ENCODE data around the gene SYMPK. TPM values are rescaled to one million over a fixed set of nuclear protein-coding genes. Genes with fewer than 3 reads are reported as not detected.
A peak's percentile ranks its signal among the peaks of the same experiment; 100 is the strongest.

SYMPK gene
- total RNA-seq, 1 donor from 2014 or later = 70.0 TPM

DNA sequence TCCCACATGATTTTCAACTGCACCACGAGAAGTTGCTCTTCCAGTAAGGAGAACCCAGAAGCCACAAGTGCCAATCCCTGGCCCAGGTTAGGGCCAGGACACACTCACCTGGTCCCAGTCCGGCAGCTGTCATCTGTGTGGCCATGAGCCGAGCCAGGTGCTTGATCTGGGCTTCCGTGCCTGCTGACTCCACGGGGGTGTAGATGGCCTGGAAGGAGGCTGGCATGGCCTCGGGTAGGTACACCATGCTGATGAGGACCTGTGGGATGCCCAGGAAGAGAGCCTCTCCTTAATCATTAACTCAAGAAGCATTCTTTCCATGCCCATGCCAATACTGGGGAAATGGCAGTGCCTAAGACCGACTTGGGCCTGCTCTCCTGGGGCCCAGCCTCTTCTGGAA is 28.0 kb downstream of the SYMPK start:
- H3K27ac Mint-ChIP-seq (ENCODE audit: unreplicated experiment) = no peak overlapping the region
- H3K9me3 Mint-ChIP-seq (ENCODE audit: unreplicated experiment) = no peaks in the 10 kb centered on the region
- Histone ChIP-seq H3K27ac (ENCODE audit: low read depth, low read length) (no peak overlapping the region), H3K9ac (ENCODE audit: low read length) (no peak overlapping the region), H4K20me1 (ENCODE audit: insufficient read depth, low read length) (peaks cover 19% of the 10 kb centered on the region), H3K4me2 (ENCODE audit: low read length) (no peak overlapping the region), H3K79me2 (ENCODE audit: insufficient read depth, low read length) (no peaks in the 10 kb centered on the region), H3K27me3 (ENCODE audit: insufficient read depth, low read length) (no peaks in the 10 kb centered on the region), H3K36me3 (ENCODE audit: insufficient read depth, low read length) (peaks cover 48% of the 10 kb centered on the region), H3K9me3 (ENCODE audit: insufficient read depth, low read depth, low read length) (no peaks in the 10 kb centered on the region), H3K4me3 (ENCODE audit: insufficient read depth, low read depth, low read length) (no peak overlapping the region), H3K4me1 (ENCODE audit: insufficient read depth, low read length) (no peaks in the 10 kb centered on the region), H2AFZ (ENCODE audit: low read depth, low read length) (no peak overlapping the region)
- H3K4me1 Mint-ChIP-seq (ENCODE audit: low read depth, unreplicated experiment) = no peaks in the 10 kb centered on the region
- FAIRE-seq (no peak), DNase-seq (ENCODE audit: low read depth) (no peak)
- no peak for TF ChIP-seq EZH2 (IDR thresholded peaks at IDR 0.05; ENCODE audit: insufficient read depth, low read length)
- TF ChIP-seq, protein P1, sequence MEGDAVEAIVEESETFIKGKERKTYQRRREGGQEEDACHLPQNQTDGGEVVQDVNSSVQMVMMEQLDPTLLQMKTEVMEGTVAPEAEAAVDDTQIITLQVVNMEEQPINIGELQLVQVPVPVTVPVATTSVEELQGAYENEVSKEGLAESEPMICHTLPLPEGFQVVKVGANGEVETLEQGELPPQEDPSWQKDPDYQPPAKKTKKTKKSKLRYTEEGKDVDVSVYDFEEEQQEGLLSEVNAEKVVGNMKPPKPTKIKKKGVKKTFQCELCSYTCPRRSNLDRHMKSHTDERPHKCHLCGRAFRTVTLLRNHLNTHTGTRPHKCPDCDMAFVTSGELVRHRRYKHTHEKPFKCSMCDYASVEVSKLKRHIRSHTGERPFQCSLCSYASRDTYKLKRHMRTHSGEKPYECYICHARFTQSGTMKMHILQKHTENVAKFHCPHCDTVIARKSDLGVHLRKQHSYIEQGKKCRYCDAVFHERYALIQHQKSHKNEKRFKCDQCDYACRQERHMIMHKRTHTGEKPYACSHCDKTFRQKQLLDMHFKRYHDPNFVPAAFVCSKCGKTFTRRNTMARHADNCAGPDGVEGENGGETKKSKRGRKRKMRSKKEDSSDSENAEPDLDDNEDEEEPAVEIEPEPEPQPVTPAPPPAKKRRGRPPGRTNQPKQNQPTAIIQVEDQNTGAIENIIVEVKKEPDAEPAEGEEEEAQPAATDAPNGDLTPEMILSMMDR (IDR thresholded peaks at IDR 0.05; ENCODE audit: insufficient read depth, low read depth, low read length) = no peak
- H3K4me3 Mint-ChIP-seq (ENCODE audit: unreplicated experiment) = no peak overlapping the region
- H3K27me3 Mint-ChIP-seq (ENCODE audit: low read depth, unreplicated experiment) = no peaks in the 10 kb centered on the region
- peaks cover 29% of the 10 kb centered on the region for H3K36me3 Mint-ChIP-seq (ENCODE audit: low read depth, unreplicated experiment)

DNA sequence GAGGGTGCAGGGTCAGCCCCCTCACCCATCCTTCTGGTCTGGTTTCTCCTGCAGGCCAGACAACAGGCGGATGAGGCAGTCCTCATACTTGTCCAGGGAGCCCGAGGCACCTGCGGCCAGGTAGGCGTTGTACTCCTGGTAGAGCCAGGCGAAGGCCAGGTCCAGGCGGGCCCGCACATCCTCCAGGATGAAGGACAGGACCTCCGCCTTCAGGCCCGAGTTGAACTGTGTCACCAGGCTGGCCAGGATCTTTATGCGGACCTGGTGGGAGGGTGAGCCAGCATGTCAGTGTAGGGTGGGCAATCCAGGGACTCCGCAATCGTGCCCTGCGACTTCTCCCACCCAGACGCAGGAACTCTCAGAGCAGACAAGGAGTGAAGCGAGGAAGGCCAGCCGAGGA is 34.0 kb downstream of the SYMPK start:
- H3K9me3 ChIP-seq (ENCODE audit: insufficient read depth, low read depth, low read length) = no peaks in the 10 kb centered on the region
- peaks cover 28% of the 10 kb centered on the region for H3K36me3 Mint-ChIP-seq (ENCODE audit: low read depth, unreplicated experiment)

DNA sequence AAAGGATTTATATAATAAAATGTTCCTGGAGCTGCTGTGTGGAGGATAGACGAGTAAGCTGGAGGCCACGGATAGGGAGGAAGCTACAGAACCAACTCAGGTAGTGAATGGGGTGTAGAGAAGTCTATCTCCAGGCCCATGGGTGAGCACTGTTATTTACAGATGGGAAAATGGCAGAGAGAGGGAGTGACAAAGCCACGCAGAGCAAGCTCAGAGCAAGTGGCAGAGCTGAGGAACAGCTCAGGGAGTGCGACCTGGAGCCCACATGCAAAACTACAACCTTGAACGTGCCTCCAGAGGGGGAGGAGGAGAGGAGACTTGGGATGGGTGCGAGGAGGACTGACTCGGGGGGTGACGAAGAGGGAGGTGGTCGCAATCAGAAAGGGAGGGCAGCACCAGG is 34.4 kb downstream of the SYMPK start:
- no peak overlapping the region for H3K27ac ChIP-seq (ENCODE audit: low read depth, low read length)
- DNase-seq (ENCODE audit: low read depth) = no peak
- H3K9ac ChIP-seq (ENCODE audit: low read length) = no peak overlapping the region
- H3K9me3 Mint-ChIP-seq (ENCODE audit: unreplicated experiment) = no peaks in the 10 kb centered on the region
- H2AFZ ChIP-seq (ENCODE audit: low read depth, low read length) = no peak overlapping the region
- H3K79me2 ChIP-seq (ENCODE audit: insufficient read depth, low read length) = no peaks in the 10 kb centered on the region
- H3K4me1 ChIP-seq (ENCODE audit: insufficient read depth, low read length) = no peaks in the 10 kb centered on the region
- H3K4me1 Mint-ChIP-seq (ENCODE audit: low read depth, unreplicated experiment) = no peaks in the 10 kb centered on the region
- H3K36me3 ChIP-seq (ENCODE audit: insufficient read depth, low read length) = peaks cover 41% of the 10 kb centered on the region
- no peaks in the 10 kb centered on the region for H3K27me3 Mint-ChIP-seq (ENCODE audit: low read depth, unreplicated experiment)
- H3K4me2 ChIP-seq (ENCODE audit: low read length) = no peak overlapping the region
- H3K27ac Mint-ChIP-seq (ENCODE audit: unreplicated experiment) = peak overlapping the region; percentile 67
- no peaks in the 10 kb centered on the region for H3K9me3 ChIP-seq (ENCODE audit: insufficient read depth, low read depth, low read length)
- no peaks in the 10 kb centered on the region for H3K27me3 ChIP-seq (ENCODE audit: insufficient read depth, low read length)
- H3K4me3 Mint-ChIP-seq (ENCODE audit: unreplicated experiment) = no peak overlapping the region
- peaks cover 20% of the 10 kb centered on the region for H4K20me1 ChIP-seq (ENCODE audit: insufficient read depth, low read length)
- FAIRE-seq = no peak
- no peak overlapping the region for H3K4me3 ChIP-seq (ENCODE audit: insufficient read depth, low read depth, low read length)
- peaks cover 28% of the 10 kb centered on the region for H3K36me3 Mint-ChIP-seq (ENCODE audit: low read depth, unreplicated experiment)
- TF ChIP-seq, protein P1 (IDR thresholded peaks at IDR 0.05; ENCODE audit: insufficient read depth, low read depth, low read length) = no peak
- no peak for TF ChIP-seq EZH2 (IDR thresholded peaks at IDR 0.05; ENCODE audit: insufficient read depth, low read length)

More for the DNA sequence above, 34.0 kb downstream of the SYMPK start:
- Mint-ChIP-seq H3K27ac (ENCODE audit: unreplicated experiment) (peak overlapping the region; percentile 47), H3K4me3 (ENCODE audit: unreplicated experiment) (no peak overlapping the region), H3K27me3 (ENCODE audit: low read depth, unreplicated experiment) (no peaks in the 10 kb centered on the region), H3K4me1 (ENCODE audit: low read depth, unreplicated experiment) (no peaks in the 10 kb centered on the region), H3K9me3 (ENCODE audit: unreplicated experiment) (no peaks in the 10 kb centered on the region)
- Histone ChIP-seq H3K4me2 (ENCODE audit: low read length) (no peak overlapping the region), H3K36me3 (ENCODE audit: insufficient read depth, low read length) (peaks cover 39% of the 10 kb centered on the region), H3K4me1 (ENCODE audit: insufficient read depth, low read length) (no peaks in the 10 kb centered on the region), H3K9ac (ENCODE audit: low read length) (no peak overlapping the region), H3K27ac (ENCODE audit: low read depth, low read length) (no peak overlapping the region), H4K20me1 (ENCODE audit: insufficient read depth, low read length) (peaks cover 20% of the 10 kb centered on the region), H2AFZ (ENCODE audit: low read depth, low read length) (no peak overlapping the region), H3K27me3 (ENCODE audit: insufficient read depth, low read length) (no peaks in the 10 kb centered on the region), H3K4me3 (ENCODE audit: insufficient read depth, low read depth, low read length) (no peak overlapping the region), H3K79me2 (ENCODE audit: insufficient read depth, low read length) (no peaks in the 10 kb centered on the region)
- FAIRE-seq = no peak
- DNase-seq (ENCODE audit: low read depth) = no peak
- TF ChIP-seq EZH2 (IDR thresholded peaks at IDR 0.05; ENCODE audit: insufficient read depth, low read length) = no peak
- TF ChIP-seq, protein P1 (IDR thresholded peaks at IDR 0.05; ENCODE audit: insufficient read depth, low read depth, low read length) = no peak
